Lung (tissue), 12 donors: Measurements from ENCODE around the gene NCAN. TPM values are rescaled to one million over a fixed set of nuclear protein-coding genes. Genes with fewer than 3 reads are reported as not detected.

Experiments
- ATAC-seq: fragments of 200-7000 bp; cut with Tn5 transposase; one replicate; pipeline ENCODE4 v1.9.1; 2020; ENCODE audit warnings: moderate number of reproducible peaks; ENCODE audit not compliant: insufficient read depth, low FRiP score
- DNase-seq, 3 donors: peaks; one replicate each; pipeline ENCODE4 v3.0.0-alpha.2; 2013 to 2017
- H3K27ac ChIP-seq, 2 donors: one replicate each; pipeline ENCODE4 v1.5.1; 2013; ENCODE audit warnings: mild to moderate bottlenecking in 2 of 2, moderate library complexity in 2 of 2, control low read depth in 1 of 2, inconsistent platforms in 1 of 2, low read depth in 1 of 2, low read length in 1 of 2
- H3K27me3 ChIP-seq, 3 donors: one replicate each; pipeline ENCODE4 v1.5.1; 2013; ENCODE audit warnings: low read length in 2 of 3; ENCODE audit not compliant: control insufficient read depth in 3 of 3, insufficient read depth in 3 of 3
- H3K36me3 ChIP-seq, 4 donors: one replicate each; pipeline ENCODE4 v1.5.1; 2013; ENCODE audit warnings: low read length in 4 of 4, mild to moderate bottlenecking in 1 of 4, moderate library complexity in 1 of 4; ENCODE audit not compliant: control insufficient read depth in 4 of 4, insufficient read depth in 4 of 4
- H3K4me1 ChIP-seq, 5 donors: one replicate each; pipeline ENCODE4 v1.5.1; 2013; ENCODE audit warnings: low read length in 5 of 5, mild to moderate bottlenecking in 2 of 5, moderate library complexity in 1 of 5; ENCODE audit not compliant: control insufficient read depth in 5 of 5, insufficient read depth in 5 of 5
- H3K4me3 ChIP-seq: one replicate; pipeline ENCODE4 v1.5.1; 2013; ENCODE audit warnings: mild to moderate bottlenecking, control low read depth, moderate library complexity
- H3K9ac ChIP-seq, 2 donors: one replicate each; pipeline ENCODE4 v1.5.1; 2013; ENCODE audit warnings: low read length in 2 of 2, control low read depth in 1 of 2; ENCODE audit not compliant: insufficient read depth in 1 of 2
- H3K9me3 ChIP-seq, 4 donors: one replicate each; pipeline ENCODE4 v1.5.1; 2013; ENCODE audit warnings: low read length in 3 of 4, mild to moderate bottlenecking in 1 of 4, moderate library complexity in 1 of 4; ENCODE audit not compliant: control insufficient read depth in 4 of 4, insufficient read depth in 3 of 4
- CTCF ChIP-seq: IDR thresholded peaks from 2 replicates; pipeline ENCODE4 v1.5.1; 2012; ENCODE audit warnings: mild to moderate bottlenecking; ENCODE audit errors: control extremely low read depth, extremely low read depth
- WGBS, 2 donors: extraction: QIAGEN DNeasy Blood & Tissue Kit; methylation state at CpG; one replicate each; pipeline ENCODE4 v1.1.7; 2013; 5-methylcytosine and 5-hydroxymethylcytosine counted together
- polyA plus RNA-seq, 2 donors: library from polyadenylated mRNA; stranded (reverse); fragments of 200-250 nt; gene quantifications; one replicate each; pipeline ENCODE4 v1.2.1, GENCODE V29; 2013
- total RNA-seq, 2 donors: library from RNA; depleted of rRNA in 1 of 2; stranded (reverse); fragments of >200 nt in 1 of 2; gene quantifications; one replicate each; pipeline ENCODE4 v1.2.1, GENCODE V29; 2014 to 2021
- donor health status: control.
- donor health status: control.
- donor health status: Bipolar disorder and iron deficiency.
- donor health status: healthy.
- donor health status: DM: yes; HTN: yes; CAD: no.

The NCAN gene
- total and polyA plus RNA-seq, 4 donors, result 0.01 to 0.06 (median 0.03) TPM; not detected in 1

- Histone ChIP-seq H3K36me3 (no peaks in the 10 kb centered on the region), H3K27ac (no peak overlapping the region), H3K27me3 (peaks cover 4 to 19% (median 8%) of the 10 kb centered on the region in 3 donors), H3K4me3 (no peak overlapping the region), H3K9me3 (no peaks in the 10 kb centered on the region), H3K4me1 (peaks cover 0 to 5% (median 0%) of the 10 kb centered on the region in 5 donors), H3K9ac (no peak overlapping the region)
- TF ChIP-seq CTCF, result no peak
- 84 to 94% methylated on average over 5 of the region's 5 CpGs for WGBS, 2 donors
- DNase-seq (no peak), ATAC-seq (no peak)
These were observed 11.3 kb downstream of the NCAN start for GRCh38 chr19:19223060-19223459.

GRCh38 chr19:19223636-19224035 is 11.9 kb downstream of the NCAN start:
- H3K36me3 ChIP-seq, result no peaks in the 10 kb centered on the region
- no peak for ATAC-seq
- H3K4me1 ChIP-seq, result peaks cover 0 to 5% (median 0%) of the 10 kb centered on the region in 5 donors
- no peak overlapping the region for H3K27ac ChIP-seq
- no peak for TF ChIP-seq CTCF
- H3K9me3 ChIP-seq, result no peaks in the 10 kb centered on the region
- H3K4me3 ChIP-seq, result no peak overlapping the region
- peaks cover 4 to 19% (median 12%) of the 10 kb centered on the region in 3 donors for H3K27me3 ChIP-seq
- no peak for DNase-seq
- H3K9ac ChIP-seq, result no peak overlapping the region
- 72 to 80% methylated on average over 6 of the region's 6 CpGs for WGBS, 2 donors

GRCh38 chr19:19224150-19224851 is 12.5 kb downstream of the NCAN start:
- ATAC-seq, result no peak
- no peak overlapping the region for H3K27ac ChIP-seq
- peaks cover 4 to 19% (median 12%) of the 10 kb centered on the region in 3 donors for H3K27me3 ChIP-seq
- TF ChIP-seq CTCF, result no peak
- no peak for DNase-seq
- no peak overlapping the region for H3K9ac ChIP-seq
- no peaks in the 10 kb centered on the region for H3K9me3 ChIP-seq
- no peak overlapping the region for H3K4me3 ChIP-seq
- no peaks in the 10 kb centered on the region for H3K36me3 ChIP-seq
- H3K4me1 ChIP-seq, result peaks cover 0 to 7% (median 0%) of the 10 kb centered on the region in 5 donors
- WGBS, 2 donors, result 66 to 68% methylated on average over 17 of the region's 17 CpGs
